Right hindlimb (tissue), 1 donor: ENCODE measurements around the gene GP1BA.

Experiments
- DNase-seq: peaks from one replicate; pipeline ENCODE4 v3.0.0-alpha.2; 2018

Gene GP1BA

DNA sequence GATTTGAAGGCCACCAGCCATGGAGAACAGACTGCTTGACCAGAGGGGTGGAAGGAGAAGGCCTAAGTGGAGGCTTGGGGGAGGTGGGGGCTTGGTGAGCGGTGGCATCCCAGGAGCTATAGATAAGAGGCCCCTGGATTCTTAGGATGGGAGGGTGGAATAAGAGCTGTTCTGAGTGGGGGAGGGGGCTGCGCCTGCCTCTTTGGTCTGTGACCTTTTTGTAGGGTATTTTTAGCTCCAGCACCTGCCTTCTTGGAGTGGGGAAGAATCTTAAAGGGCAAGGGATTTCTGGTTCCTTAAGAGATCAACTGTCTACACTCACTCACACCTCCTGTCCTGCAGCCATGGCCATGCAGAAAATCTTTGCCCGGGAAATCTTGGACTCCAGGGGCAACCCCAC, 19.4 kb downstream of the GP1BA start:
- DNase-seq: no peak

DNA sequence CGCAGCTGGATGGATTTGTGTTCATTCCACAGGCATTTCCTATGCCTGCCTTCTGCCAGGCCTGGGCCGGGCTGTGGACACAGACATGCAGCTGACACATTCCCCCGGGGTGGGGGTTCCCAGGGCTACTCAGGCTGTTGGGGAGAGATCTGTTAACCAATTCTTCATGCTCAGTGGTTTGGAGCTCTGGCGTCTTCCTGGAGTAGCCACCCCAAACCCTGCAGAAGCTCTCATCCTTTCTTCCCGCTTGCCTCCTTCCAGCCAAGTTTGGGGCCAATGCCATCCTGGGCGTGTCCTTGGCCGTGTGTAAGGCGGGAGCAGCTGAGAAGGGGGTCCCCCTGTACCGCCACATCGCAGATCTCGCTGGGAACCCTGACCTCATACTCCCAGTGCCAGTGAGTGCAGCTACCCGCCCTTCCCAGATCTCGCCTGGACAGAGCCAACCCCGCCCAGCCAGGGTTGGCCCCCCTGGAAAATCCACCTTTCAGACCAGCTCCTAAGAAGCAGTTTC, 21.4 kb downstream of the GP1BA start:
- peak; percentile 81 for DNase-seq

- DNase-seq: no peak
These were observed 23.0 kb downstream of the GP1BA start for GRCh38 chr17:4955091-4955490.

DNA sequence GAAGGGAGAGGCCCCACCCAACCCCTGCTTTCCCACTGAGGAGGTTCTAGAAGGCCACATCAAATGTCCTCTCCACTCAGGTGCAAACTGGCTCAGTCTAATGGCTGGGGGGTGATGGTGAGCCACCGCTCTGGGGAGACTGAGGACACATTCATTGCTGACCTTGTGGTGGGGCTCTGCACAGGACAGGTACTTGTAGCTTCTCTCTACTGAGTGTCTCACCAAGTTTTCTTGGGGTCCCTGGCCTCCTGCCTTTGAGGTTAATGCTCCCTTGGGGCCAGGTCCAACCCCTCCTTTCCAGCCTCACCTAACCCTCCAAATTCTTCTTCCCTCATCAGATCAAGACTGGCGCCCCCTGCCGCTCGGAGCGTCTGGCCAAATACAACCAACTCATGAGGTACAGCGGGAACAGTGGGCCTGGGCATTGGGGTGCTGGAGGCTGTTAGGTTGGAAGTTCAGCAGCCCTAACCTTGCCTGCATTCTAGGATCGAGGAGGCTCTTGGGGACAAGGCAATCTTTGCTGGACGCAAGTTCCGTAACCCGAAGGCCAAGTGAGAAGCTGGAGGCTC, 24.5 kb downstream of the GP1BA start:
- no peak for DNase-seq

DNA sequence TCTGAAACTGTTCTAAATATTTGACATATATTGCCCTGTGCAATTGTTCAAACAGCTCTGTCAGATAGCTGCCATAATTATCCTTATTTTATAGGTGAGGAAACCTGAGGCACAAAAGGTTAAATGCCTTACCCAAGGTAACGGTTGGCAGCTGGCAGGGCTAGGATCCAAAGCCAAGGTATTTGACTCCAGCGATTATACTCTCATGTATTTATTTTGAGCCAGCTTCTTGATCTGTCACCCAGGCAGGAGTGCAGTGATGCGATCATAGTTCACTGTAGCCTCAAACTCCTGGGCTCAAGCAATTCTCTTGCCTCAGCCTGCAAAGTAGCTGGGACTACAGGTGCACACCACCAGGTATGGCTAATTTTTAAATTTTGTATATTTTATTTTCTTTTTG, 26.0 kb downstream of the GP1BA start:
- no peak for DNase-seq

DNA sequence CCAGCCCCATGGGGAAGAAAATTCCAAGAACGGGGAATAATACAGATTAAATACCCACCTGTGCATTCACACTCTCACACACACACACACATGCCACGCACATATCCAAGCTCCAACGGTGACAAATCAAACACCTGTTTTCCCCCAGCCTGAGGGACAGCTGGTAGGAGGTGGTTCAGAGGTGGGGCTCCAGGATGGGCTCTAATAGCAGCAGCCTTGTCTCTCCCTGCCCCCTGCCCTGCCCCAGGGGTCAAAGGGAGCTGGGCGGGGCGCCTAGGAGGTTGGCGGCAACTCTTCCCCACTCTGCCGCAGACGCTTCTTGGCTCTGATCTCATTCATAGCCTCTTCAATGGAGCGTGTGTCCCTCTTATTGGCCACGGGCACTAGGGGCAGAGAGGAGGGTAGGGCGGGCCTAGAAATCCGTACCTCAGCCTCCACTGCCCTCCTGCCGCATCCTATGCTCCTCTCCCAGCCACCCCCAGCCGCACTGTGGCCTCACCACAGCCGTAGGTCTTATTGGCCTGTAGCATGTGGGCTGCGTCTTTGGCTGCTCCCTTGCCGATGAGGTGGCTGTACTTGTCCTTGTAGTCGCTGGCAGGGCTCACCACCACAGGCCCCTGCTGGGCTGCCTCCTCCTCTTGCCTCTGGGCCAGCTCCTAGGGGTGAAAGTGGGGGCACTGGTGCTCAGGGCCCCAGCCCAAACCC, 27.3 kb downstream of the GP1BA start:
- DNase-seq: no peak

GRCh38 chr17:4960279-4960922, 28.3 kb downstream of the GP1BA start:
- DNase-seq: no peak

DNA sequence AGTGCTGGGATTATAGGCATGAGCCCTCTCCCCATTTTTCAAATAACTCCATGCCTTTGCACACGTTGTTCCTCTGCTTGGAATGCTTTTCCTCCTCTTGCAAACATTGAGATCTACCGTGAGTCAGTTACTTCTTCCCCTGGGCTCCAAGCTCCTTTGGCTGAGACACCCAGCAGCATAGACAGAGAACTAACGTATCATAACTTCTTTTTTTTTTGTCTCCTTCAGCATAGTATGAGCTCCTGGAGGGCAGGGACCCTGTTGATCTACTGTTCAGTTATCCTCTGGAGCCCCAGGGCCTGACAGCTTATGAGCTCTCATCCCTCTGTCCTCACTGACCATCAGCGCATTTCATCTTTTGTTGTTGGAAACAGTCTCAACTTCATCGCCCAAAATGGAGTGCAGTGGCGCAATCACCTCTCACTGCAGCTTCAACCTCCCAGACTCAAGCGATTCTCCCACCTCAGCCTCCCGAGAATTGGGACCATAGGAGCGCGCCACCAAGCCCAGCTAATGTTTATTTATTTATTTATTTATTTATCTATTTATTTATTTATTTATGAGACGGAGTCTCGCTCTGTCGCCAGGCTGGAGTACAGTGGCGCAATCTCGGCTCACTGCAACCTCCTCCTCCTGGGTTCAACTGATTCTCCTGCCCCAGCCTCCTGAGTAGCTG, 33.4 kb downstream of the GP1BA start:
- DNase-seq: no peak

GRCh38 chr17:4966844-4967538, 34.9 kb downstream of the GP1BA start:
- peak; percentile 100 for DNase-seq

GRCh38 chr17:4967539-4968485, 35.7 kb downstream of the GP1BA start, which contains the start of gene SPAG7:
SPAG7 (minus strand) TSS chr17:4967817; CDS start chr17:4967804, 13 bp downstream.
- peak; percentile 98 for DNase-seq

DNA sequence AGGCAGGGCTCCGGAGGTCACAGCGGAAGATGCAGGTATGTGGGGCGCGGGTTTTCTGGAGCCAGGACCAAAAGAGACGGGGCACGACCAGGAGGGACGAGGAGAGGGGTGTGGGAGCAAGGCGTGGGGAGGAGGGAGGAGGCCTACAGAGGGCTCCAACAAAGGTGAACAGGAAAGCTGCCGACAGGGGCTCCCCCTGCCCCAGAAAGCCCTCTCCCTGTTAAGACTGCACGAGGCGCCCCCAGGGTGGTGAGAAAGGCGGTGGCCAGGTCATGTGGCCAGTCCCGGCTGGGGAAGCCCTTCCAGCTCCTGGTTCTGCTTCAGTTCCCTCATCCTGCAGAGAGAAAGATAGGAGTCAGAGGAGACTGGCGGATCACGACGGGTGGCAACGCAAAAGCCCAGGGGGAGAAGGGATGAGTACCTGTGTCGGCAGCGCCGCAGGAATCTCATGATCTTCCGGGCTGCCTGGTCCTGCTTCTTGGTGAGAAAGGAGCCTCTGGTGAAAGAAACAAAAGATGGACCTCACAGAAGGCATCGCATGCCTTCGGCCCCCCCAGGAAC, 36.5 kb downstream of the GP1BA start:
- DNase-seq: no peak

GRCh38 chr17:4969047-4969550, 37.0 kb downstream of the GP1BA start:
- no peak for DNase-seq

DNA sequence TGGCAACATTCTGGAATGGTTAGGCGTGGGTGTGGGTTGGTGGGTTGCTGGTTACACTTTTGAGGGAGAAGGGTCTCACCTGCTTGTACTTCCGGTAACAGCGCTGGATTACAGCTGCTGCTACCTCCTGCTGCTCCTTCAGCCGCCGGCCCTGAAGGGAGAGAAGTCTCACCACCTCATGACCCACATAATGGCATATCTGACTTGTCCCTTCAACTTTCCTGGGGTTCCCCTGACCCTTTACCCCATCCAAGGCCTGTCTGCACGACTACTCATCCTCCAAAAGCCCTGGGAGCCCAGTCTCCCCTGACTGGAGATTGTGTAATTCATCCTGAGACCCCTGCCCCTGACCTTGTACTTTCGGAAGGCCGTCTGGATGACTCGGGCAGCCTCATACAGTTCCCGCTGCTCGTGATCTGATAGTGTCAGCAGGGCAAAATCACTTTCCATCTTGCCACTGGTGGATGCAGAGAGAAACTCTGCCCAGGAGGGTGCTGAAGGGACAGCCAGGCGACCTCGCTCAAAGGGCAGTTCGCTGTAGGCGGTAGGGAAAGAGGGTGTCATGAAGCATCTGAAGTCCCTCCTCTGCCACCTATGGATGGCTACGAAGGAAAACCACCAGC, 37.6 kb downstream of the GP1BA start:
- no peak for DNase-seq

DNA sequence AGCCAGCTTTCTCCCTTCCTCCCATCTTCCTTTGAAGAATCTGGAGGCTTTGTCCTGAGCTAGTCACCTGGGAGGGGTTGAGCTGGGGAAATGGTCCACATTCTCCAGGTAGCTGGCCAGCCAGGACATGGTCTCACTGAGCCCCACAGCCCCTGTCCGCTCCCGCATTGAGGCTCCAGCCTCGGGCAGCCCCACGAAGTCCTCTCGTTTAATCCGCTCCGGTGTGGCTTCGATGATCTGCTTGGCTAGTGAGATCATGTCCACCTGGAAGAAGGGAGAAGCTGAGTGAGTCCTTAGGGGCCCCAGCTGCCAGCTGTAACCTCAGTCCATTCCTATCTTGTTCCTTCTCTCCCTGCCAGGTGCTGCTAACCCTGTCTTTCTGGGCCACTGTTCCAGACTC, 38.2 kb downstream of the GP1BA start:
- no peak for DNase-seq

DNA sequence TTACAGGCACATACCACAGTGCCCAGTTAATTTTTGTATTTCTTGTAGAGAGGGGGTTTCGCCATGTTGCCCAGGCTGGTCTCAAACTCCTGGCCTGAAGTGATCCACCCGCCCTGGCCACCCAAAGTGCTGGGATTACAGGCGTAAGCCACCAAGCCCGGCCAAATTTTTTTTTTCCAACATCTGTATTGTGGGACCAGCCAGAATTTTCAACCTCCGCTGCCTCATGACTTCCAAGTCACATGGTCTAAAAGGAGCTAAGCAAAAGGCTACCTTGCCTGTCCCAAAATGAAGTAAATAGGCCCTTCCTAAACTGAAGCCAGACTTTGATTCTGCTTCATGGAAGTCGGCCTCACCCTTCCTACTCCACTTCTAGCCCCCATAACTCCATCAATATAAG, 39.7 kb downstream of the GP1BA start:
- no peak for DNase-seq

- DNase-seq: no peak
These were observed 40.2 kb downstream of the GP1BA start for GRCh38 chr17:4972322-4972721.

- DNase-seq: no peak
These were observed 40.7 kb downstream of the GP1BA start for GRCh38 chr17:4972752-4973151.

GRCh38 chr17:4973256-4974114, 41.4 kb downstream of the GP1BA start:
- no peak for DNase-seq

GRCh38 chr17:4974115-4974670, 42.1 kb downstream of the GP1BA start:
- DNase-seq: no peak
